Bronchial epithelial cell (primary cell): Measurements from ENCODE around the gene SENP7. TPM values are rescaled to one million over a fixed set of nuclear protein-coding genes. Genes with fewer than 3 reads are reported as not detected.

ENCODE experiments used
- DNase-seq: peaks from one replicate; pipeline ENCODE4 v3.0.0-alpha.2; 2010; ENCODE audit warnings: low read depth
- FAIRE-seq: peaks from 2 replicates; lab custom pipeline; 2011; peaks lifted over from hg19 to GRCh38; lab: Jason Lieb, UNC
- H3K27me3 ChIP-seq: 2 replicates; pipeline ENCODE4 v1.5.1; 2011; ENCODE audit warnings: low read length; ENCODE audit not compliant: control insufficient read depth, insufficient read depth
- H3K36me3 ChIP-seq: 2 replicates; pipeline ENCODE4 v1.5.1; 2011; ENCODE audit warnings: low read length; ENCODE audit not compliant: control insufficient read depth, insufficient read depth
- H3K4me3 ChIP-seq: 2 replicates; pipeline ENCODE4 v1.5.1; 2011; ENCODE audit warnings: mild to moderate bottlenecking, low read depth, low read length, control low read depth
- CTCF ChIP-seq: IDR thresholded peaks from 2 replicates; pipeline ENCODE4 v1.5.1; 2011; ENCODE audit warnings: mild to moderate bottlenecking, moderate library complexity, low read length, control low read depth, inconsistent platforms; ENCODE audit not compliant: insufficient read depth, severe bottlenecking
- total RNA-seq: library from RNA; depleted of rRNA; stranded (reverse); fragments of >200 nt; gene quantifications from 2 replicates; pipeline ENCODE4 v1.2.1, GENCODE V29; 2014

SENP7 gene
- total RNA-seq, 1 donor from 2014 or later, result 5.8 TPM

GRCh38 chr3:101527906-101528305, 14.9 kb upstream of the SENP7 start:
- TF ChIP-seq CTCF, result no peak
- DNase-seq (no peak), FAIRE-seq (no peak)
- Histone ChIP-seq H3K27me3 (no peaks in the 10 kb centered on the region), H3K36me3 (no peaks in the 10 kb centered on the region), H3K4me3 (no peak overlapping the region)

GRCh38 chr3:101527441-101527840, 14.4 kb upstream of the SENP7 start:
- no peaks in the 10 kb centered on the region for H3K36me3 ChIP-seq
- no peak for TF ChIP-seq CTCF
- no peak overlapping the region for H3K4me3 ChIP-seq
- H3K27me3 ChIP-seq, result no peaks in the 10 kb centered on the region
- DNase-seq, result no peak
- no peak for FAIRE-seq

- no peaks in the 10 kb centered on the region for H3K36me3 ChIP-seq
- H3K4me3 ChIP-seq, result no peak overlapping the region
- DNase-seq (peak; percentile 77), FAIRE-seq (no peak)
- H3K27me3 ChIP-seq, result no peaks in the 10 kb centered on the region
- TF ChIP-seq CTCF, result no peak
Observed at GRCh38 chr3:101521211-101521701, 8.2 kb upstream of the SENP7 start.

- Histone ChIP-seq H3K36me3 (no peaks in the 10 kb centered on the region), H3K4me3 (no peak overlapping the region), H3K27me3 (no peaks in the 10 kb centered on the region)
- no peak for TF ChIP-seq CTCF
- FAIRE-seq, result no peak
- DNase-seq, result peak; percentile 72
Observed at GRCh38 chr3:101519685-101520365, 6.8 kb upstream of the SENP7 start.

- FAIRE-seq, result peak; percentile 92
Observed at GRCh38 chr3:101518421-101518871, 5.4 kb upstream of the SENP7 start.

More at GRCh38 chr3:101518421-101518871, 5.4 kb upstream of the SENP7 start:
- peak; percentile 98 for DNase-seq
- no peak for TF ChIP-seq CTCF
- H3K4me3 ChIP-seq, result no peak overlapping the region
- no peaks in the 10 kb centered on the region for H3K27me3 ChIP-seq
- H3K36me3 ChIP-seq, result no peaks in the 10 kb centered on the region
